Fibroblast of skin of left quadriceps (primary cell): ENCODE results near the gene HS6ST1.
A peak's percentile ranks its signal among the peaks of the same experiment; 100 is the strongest.

Experiments
- DNase-seq, 2 experiments: peaks; one replicate each; pipeline ENCODE4 v3.0.0-alpha.2; 2013; ENCODE audit warnings: low read depth in 2 of 2

The HS6ST1 gene

DNA sequence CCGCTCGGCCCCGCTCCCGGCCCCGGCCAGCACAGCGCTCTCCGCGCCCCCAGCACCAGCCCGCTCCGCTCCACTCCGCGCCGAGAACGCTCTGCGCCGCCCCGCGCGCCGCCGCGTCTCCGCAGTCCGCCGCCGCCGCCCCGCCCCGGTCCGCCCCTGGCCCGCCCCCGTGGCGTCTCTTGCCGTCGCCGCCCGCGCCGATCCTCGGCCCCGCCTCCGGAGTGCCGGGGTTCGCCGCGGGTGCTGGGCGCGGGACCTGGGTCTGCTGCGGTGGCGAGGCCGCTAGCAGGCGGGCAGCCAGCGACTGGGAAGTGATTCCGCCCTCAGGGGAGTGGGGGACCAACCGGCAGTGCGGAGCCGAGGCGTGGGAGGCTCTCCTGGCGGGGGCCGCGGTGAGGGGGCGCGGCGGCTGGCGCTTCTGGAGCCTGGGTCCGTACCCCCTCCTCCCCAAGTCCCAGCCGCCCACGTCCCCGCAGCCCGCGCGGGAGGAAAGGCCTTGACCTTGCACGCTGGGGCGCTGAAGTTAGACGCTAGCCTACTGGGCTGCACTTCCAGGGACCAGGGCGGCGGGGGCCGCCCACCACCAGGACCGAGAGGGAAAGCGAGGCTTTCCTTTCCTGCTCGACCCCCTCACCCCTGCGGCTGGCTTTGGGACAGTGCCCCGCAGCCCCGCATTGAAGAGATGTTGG, at the start of gene HS6ST1:
Gene HS6ST1, minus strand, starts transcription at position 93 of the 689 bp plus-strand sequence. CDS start 305 bp downstream, outside the sequence.
- DNase-seq = peak; percentile 64 to 67

GRCh38 chr2:128367601-128368359, 49.1 kb upstream of the HS6ST1 start:
- no peak for DNase-seq

GRCh38 chr2:128366713-128367511, 48.2 kb upstream of the HS6ST1 start:
- no peak for DNase-seq

DNA sequence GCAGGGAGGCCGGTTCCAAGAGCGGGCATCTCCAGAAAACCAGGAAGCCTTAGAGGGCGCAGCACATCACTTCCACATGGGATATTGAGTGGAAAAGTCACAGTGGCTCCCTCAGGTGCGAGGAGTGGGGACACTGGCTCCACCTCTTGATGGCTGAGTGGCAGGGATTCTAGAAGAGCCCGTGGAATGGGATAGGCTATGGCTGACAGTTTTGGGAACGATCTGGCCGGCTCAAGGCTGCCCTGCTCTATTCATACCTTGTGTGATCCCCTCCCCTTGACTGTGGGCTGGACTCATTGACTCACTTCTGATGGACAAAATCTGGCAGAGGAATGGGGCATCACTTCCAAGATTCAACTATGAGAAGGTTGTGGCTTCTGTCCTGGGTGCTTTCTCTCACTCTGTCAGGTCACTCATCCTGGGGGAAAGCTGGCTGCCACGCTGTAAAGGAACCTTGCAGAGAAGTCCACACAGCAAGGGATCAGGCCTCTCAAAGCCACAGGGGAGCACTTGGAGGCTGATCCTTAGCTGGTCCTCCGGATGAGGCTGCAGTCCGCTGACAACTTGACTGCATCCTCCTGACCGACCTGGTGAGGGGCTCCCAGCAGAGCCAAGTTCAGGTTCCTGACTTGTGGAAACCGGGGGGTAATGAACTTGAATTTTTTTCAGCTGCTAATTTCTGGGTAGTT, 46.7 kb upstream of the HS6ST1 start:
- no peak for DNase-seq

- DNase-seq = no peak
These were observed 45.8 kb upstream of the HS6ST1 start for GRCh38 chr2:128364441-128364911.

- DNase-seq = no peak
These were observed 45.3 kb upstream of the HS6ST1 start for GRCh38 chr2:128363934-128364361.

DNA sequence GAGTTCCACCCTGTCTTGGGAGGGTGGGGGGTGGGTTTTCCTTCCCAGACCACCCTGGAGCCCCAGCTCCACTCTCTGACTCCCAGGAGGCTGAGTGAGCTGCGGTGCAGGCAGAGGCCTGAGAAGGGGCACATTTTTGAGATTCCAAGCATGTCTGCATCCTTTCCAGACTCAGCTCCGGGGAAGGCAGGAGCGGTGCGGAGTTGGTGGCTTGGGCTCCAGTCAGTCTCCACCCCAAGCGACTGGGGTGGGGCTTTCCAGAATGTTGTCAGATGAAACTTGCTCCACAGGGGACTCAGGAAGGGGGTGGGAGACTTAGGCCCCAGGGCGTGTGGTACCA, 44.2 kb upstream of the HS6ST1 start:
- peak; percentile 92 to 95 for DNase-seq

DNA sequence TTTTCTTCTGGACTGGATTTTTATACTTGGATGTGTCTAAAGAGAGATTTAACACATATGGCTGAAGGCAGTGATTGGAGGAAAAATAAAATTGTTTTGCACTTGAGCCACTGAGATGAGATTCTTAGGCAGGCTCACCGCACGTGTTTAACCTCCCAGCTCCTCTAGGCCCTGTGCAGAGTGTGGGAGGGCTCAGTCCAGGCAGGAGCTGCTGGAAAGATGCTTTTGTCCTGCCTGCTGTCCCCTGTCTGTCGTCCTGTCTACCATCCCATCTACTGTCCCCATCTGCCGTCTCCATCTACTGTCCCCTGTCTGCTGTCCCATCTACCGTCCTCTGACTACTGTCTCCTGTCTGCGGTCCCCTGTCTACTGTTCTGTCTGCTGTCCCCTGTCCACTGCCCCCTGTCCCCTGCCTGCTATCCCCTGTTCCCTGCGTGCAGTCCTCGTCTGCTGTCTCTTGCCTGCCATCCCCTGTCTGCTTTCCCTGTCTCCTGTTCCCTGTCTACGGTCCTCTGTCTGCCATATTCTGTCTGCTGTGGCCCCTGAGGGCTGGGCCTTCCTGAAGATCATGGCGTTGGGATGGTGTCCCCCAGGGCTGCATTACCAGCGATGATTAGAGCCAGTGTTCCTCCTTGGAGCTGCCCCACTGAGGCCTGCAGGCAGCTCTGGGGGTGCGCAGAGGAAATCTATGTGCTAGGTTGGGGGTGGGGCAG, 43.7 kb upstream of the HS6ST1 start:
- DNase-seq = no peak

DNA sequence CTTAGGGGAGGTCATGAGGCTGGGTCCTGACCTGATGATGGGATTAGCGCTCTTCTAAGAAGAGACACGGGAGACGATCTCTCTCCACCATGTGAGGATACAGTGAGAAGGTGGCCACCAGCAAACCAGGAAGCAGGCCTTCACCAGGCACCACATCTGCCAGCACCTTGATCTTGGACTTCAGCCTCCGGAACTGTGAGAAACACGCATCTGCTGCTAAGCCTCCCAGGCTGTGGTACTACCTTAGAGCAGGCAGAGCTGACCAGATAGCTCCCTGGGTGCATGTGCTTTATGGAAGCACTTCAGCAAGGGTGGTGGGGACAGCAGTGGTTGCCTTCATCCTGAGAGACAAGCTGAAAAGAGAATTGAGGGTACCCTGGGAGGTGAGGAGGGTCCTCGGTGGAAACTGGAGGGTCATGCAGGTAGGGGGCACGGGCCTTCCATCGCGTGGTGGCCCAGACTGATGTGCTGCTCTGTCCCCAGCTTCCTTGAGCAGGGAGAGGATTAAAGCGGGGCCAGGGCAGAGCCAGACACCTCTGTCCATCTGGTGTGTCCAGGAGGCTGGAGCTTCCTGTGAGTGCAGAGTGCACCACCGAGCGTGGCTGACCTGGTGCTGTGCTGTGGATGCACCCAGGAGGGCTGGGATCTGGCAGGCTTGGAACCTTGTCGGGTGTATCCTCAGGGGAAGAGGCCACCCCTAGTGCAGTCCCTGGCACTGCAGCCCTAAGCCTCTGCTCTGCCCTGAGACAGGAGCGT, 42.9 kb upstream of the HS6ST1 start:
- no peak for DNase-seq

DNA sequence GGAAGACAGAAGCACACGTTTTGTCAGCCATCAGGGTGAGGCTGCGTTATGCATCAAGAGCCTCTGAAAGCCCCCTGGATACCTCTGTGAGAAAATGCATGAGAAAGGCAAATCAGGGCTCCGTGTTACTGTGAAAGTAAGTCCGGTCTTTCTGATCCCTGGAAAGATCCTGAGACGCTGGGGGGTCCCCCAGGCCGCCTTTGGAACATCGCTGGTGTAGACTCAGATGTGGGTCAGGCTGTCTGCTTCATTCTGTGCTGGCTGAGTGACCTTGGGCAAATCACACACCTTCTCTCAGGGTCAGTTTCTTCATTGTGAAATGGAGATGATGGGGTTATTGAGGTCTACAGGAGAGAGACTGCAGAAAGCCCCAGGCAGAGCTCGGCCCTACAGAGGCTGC, 42.0 kb upstream of the HS6ST1 start:
- DNase-seq = no peak

DNA sequence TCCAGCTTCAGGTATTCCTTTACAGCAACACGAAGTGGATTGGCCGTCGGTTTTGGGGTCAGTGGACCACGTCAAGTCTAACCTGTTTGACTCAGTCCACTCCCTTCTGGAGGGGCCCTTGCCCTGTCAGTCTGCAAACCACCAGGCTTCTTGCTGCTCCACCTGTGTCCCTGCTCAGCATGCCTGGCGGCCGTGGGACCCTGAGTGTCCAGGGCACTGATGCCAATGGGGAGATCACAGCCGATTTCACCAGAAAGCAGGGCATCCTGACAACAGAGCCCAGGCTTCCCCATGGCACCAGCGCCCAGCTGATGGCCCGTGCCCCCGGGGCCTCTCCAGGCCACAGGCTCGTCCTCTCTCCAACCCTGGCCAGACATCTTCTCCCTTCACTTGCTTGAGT, 41.2 kb upstream of the HS6ST1 start:
- no peak for DNase-seq

GRCh38 chr2:128358941-128359731, 40.5 kb upstream of the HS6ST1 start:
- DNase-seq = no peak

- no peak for DNase-seq
These were observed 39.1 kb upstream of the HS6ST1 start for GRCh38 chr2:128357506-128358370.

GRCh38 chr2:128356127-128356526, 37.5 kb upstream of the HS6ST1 start:
- DNase-seq = no peak

DNA sequence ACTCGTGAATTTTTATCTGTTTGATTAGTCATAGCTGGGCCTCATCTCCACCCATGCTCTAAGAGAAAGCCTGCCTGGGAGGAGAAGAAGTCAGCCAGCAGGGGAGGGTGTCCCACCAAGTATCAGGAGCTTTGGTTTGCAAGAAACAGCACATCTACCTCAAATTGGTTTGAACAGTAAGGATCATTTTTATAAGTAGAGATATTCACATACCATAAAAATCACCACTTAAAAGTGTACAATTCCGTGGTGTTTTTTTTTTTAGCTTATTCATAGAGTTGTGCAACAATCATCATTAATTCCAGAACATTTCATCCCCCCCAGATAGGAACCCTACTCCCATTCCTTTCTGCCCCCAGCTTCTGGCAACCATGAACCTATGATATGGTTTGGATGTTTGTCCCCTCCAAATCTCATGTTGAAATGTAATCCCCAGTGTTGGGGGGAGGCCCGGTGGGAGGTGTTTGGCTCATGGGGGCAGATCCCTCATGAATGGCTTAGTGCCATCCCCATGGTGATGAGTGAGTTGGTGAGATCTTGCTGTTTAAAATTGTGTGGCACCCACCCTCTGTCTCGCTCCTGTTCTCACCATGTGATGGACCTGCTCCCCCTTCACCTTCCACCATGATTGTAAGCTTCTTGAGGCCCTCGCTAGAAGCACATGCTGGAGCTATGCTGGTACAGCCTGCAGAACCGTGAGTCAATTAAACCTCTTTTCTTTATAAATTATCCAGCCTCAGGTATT, 36.2 kb upstream of the HS6ST1 start:
- DNase-seq = peak; percentile 69 to 75

DNA sequence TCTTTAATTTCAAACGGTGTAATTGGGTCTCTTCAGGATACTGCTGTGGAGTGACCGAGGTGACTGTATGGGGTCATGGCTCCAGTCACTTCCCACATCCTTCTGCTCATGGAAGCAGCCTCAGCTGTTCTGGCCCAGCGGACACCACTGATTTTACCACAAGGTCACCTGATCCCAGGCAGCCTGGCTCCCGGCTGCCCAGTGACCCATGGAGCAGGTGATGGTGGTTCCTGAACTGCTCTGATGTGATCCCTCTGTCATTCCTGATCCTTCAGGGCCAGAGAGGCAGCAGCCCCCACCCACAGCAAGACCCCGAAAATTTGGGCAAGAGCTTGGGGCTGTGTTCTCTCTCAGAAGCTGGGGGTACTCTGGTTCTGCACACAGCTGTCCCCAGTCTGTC, 35.5 kb upstream of the HS6ST1 start:
- no peak for DNase-seq

GRCh38 chr2:128350736-128351135, 32.1 kb upstream of the HS6ST1 start:
- DNase-seq = no peak

DNA sequence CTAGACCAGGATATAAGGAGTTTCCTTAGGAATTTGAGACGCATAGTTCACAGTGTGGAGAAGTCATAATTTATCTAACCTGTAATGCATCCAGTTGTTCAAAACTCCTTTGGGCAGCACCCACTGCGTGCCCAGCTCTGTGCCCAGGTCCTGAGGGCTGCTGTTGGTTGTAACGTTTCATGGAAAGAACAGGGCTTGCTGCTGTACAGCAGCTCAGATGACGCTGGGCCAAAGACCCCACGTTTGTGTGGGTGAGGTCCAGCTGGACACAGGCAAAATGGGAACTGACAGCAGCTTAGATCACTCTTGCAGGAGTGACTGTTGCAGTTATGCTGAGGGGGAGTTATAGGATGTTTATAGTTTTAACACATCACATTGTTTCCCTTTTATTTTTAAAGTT, 30.0 kb upstream of the HS6ST1 start:
- DNase-seq = no peak
